Thyroid gland (tissue), 4 donors: Measurements from ENCODE around the gene CD2AP.

ENCODE experiments used
- CTCF ChIP-seq, 6 experiments: fragments of 200-600 bp in 3 of 6; fragments of 450-650 bp in 3 of 6; sonication (generic) in 3 of 6; IDR thresholded peaks; one replicate each; pipeline ENCODE4 v1.5.1; 2016 to 2019; ENCODE audit warnings: antibody characterized with exemption in 6 of 6, mild to moderate bottlenecking in 2 of 6, inconsistent platforms in 1 of 6, moderate library complexity in 1 of 6
- POLR2A ChIP-seq, 2 donors: fragments of 450-650 bp; IDR thresholded peaks; one replicate each; pipeline ENCODE4 v1.6.1; 2017; ENCODE audit warnings: antibody characterized with exemption in 2 of 2, mild to moderate bottlenecking in 2 of 2, moderate library complexity in 1 of 2

DNA sequence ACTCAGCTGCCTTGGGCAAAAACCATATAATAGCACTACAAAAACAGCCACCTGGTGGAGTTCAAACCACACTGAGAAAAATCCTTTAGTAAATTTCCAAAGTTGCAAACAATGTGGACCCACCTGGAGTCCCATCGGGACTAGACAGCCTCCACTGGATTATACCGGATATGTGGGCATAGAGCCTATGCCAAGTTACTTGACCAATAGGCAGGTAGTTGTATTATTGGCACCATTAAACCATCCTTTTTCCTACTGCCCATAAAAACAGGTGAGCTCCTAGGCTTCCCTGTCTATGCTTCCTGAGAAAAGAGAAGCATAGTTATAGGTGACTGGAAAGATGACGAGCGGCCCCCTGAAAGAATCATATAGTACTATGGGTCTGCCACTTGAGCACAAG lies 169.1 kb downstream of the CD2AP start:
- TF ChIP-seq CTCF (IDR thresholded peaks at IDR 0.05) (no peak), POLR2A (IDR thresholded peaks at IDR 0.05) (no peak)
